ENCODE results near the gene GRIP2.
A peak's percentile ranks its signal among the peaks of the same experiment; 100 is the strongest.

GRIP2 gene

GRCh38 chr3:14570089-14570488 lies 29.9 kb upstream of the GRIP2 start:
- no peak overlapping the region for H3K4me3 ChIP-seq (ENCODE audit: control insufficient read depth, low read depth, low read length)
- DNase-seq (ENCODE audit: low read depth), result no peak
- TF ChIP-seq CTCF (conservative IDR thresholded peaks at IDR 0.05; ENCODE audit: control insufficient read depth, insufficient read depth, low read depth, low read length), result no peak

- DNase-seq (ENCODE audit: low read depth), result no peak
- H3K4me3 ChIP-seq (ENCODE audit: control insufficient read depth, low read depth, low read length), result no peak overlapping the region
- no peak for TF ChIP-seq CTCF (conservative IDR thresholded peaks at IDR 0.05; ENCODE audit: control insufficient read depth, insufficient read depth, low read depth, low read length)
Observed at GRCh38 chr3:14569474-14570000, 29.4 kb upstream of the GRIP2 start.

GRCh38 chr3:14568269-14568668 lies 28.1 kb upstream of the GRIP2 start:
- no peak for TF ChIP-seq CTCF (conservative IDR thresholded peaks at IDR 0.05; ENCODE audit: control insufficient read depth, insufficient read depth, low read depth, low read length)
- DNase-seq (ENCODE audit: low read depth), result no peak
- H3K4me3 ChIP-seq (ENCODE audit: control insufficient read depth, low read depth, low read length), result no peak overlapping the region

GRCh38 chr3:14566812-14567211 lies 26.7 kb upstream of the GRIP2 start:
- no peak for TF ChIP-seq CTCF (conservative IDR thresholded peaks at IDR 0.05; ENCODE audit: control insufficient read depth, insufficient read depth, low read depth, low read length)
- H3K4me3 ChIP-seq (ENCODE audit: control insufficient read depth, low read depth, low read length), result no peak overlapping the region
- no peak for DNase-seq (ENCODE audit: low read depth)

GRCh38 chr3:14565868-14566588 lies 25.9 kb upstream of the GRIP2 start:
- no peak overlapping the region for H3K4me3 ChIP-seq (ENCODE audit: control insufficient read depth, low read depth, low read length)
- no peak for TF ChIP-seq CTCF (conservative IDR thresholded peaks at IDR 0.05; ENCODE audit: control insufficient read depth, insufficient read depth, low read depth, low read length)
- peak; percentile 38 for DNase-seq (ENCODE audit: low read depth)

GRCh38 chr3:14564741-14565140 lies 24.6 kb upstream of the GRIP2 start:
- DNase-seq (ENCODE audit: low read depth), result no peak
- H3K4me3 ChIP-seq (ENCODE audit: control insufficient read depth, low read depth, low read length), result no peak overlapping the region

More at GRCh38 chr3:14564741-14565140, 24.6 kb upstream of the GRIP2 start:
- no peak for TF ChIP-seq CTCF (conservative IDR thresholded peaks at IDR 0.05; ENCODE audit: control insufficient read depth, insufficient read depth, low read depth, low read length)
